ENCODE data around the gene CORO1C.

- no peak for TF ChIP-seq POLR2AphosphoS5 (IDR thresholded peaks at IDR 0.05)
- no peak for TF ChIP-seq CTCF (IDR thresholded peaks at IDR 0.05; ENCODE audit: poor library complexity, severe bottlenecking)
Observed at GRCh38 chr12:108729612-108730364, 1.5 kb downstream of the CORO1C start.
